Measurements from ENCODE around the gene DHODH.

- no peak for TF ChIP-seq CTCF (conservative IDR thresholded peaks at IDR 0.05 in 1 of 2, IDR thresholded peaks at IDR 0.05 in 1 of 2; ENCODE audit: extremely low read depth in 1 of 2, insufficient read depth in 1 of 2, low read depth in 1 of 2, low read length in 2 of 2)
- no peak for TF ChIP-seq EZH2 (IDR thresholded peaks at IDR 0.05; ENCODE audit: borderline replicate concordance, low read length)
Measured at GRCh38 chr16:72033437-72033836, 24.9 kb downstream of the DHODH start.
